ENCODE measurements around the gene SMOC2.

The SMOC2 gene

DNA sequence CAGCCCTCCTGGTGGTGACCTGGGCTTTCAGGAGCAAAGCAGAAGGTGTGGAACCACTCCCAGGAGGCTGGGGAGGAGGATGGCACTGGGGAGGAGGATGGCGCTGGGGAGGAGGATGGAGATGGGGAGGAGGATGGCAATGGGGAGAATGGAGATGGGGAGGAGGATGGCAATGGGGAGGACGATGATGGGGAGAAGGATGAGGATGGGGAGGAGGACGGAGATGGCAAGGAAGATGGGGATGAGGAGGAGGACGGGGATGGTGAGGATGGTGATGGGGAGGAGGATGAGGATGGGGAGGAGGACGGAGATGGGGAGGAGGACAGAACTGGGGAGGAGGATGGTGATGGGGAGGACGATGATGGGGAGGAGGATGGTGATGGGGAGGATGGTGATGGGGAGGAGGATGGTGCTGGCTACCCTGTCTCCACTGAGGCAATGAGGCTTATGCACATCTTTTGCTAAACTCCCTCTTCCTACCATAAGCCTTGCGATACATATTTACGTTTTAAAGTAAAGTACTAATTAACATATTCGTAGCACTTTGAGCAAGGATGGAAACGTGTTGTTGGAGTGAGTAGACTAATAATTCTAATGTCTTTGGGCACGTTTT lies 7.4 kb downstream of the SMOC2 start:
- no peak for DNase-seq

- DNase-seq, result no peak
Observed at GRCh38 chr6:168450917-168451316, 9.9 kb downstream of the SMOC2 start.

GRCh38 chr6:168451805-168452517 lies 11.0 kb downstream of the SMOC2 start:
- DNase-seq, result no peak

DNA sequence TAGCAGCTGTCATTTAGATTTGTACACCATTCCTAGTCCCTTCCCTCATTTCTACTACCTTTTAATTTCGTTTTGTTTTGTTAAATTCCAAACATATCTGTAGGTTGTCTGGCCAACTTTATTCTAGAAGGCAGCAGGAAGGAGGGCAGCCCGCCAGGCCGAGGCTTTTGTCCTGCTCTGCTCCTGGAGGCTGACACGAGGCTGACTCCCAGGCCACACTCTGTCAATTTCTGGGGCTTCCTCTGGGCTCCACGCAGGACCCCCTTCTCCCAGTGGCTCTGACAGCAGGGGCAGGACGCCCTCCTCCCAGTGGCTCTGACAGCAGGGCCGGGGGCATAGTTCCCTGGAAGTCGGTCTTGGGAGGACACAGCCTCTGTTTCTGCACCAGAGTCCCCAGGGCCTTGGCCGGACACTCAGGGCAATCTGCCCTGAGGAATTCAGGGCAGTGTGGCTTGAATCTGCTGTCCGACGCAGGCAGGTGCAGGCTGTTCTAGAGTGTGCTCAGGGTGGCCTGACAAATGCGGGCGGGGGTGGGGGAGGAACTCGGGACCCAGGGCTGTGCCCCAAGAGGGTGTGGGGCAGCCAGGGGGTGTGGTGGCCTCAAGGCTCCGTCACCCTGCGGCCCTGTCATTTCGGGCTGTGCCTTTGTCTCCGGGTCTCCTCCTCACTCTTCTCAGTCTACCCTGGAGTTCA lies 11.8 kb downstream of the SMOC2 start:
- DNase-seq, result no peak

GRCh38 chr6:168455847-168456530 lies 15.0 kb downstream of the SMOC2 start:
- DNase-seq, result no peak

- no peak for DNase-seq
Observed at GRCh38 chr6:168456907-168457652, 16.1 kb downstream of the SMOC2 start.

GRCh38 chr6:168457653-168457934 lies 16.6 kb downstream of the SMOC2 start:
- DNase-seq, result no peak

DNA sequence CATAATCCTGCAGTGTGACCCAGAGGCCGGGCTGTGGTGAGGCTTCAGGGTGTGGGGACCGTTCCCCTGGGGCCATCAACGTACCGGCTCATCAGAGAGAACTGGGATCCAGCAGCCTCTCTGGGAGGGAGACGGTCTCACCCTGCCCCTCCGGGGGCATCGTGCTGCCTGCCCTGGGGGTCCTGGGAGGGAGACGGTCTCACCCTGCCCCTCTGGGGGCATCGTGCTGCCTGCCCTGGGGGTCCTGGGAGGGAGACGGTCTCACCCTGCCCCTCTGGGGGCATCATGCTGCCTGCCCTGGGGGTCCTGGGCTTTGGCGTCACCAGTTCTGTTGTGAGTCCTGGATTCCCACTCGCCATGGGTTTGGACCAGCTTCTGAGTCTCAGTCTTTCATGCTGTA lies 17.1 kb downstream of the SMOC2 start:
- DNase-seq, result no peak

DNA sequence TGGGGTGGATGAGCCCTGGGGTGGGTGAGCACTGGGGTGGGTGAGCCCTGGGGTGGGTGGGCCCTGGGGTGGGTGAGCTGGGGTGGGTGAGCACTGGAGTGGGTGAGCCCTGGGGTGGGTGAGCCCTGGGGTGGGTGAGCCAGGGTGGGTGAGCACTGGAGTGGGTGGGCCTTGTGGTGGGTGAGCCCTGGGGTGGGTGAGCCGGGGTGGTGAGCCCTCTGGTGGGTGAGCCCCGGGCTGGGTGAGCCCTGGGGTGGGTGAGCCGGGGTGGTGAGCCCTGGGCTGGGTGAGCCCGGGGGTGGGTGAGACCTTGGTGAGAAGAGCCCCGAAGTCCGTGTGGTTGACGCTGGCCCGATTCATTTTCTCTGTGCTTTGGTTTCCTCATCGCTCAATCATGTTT lies 18.6 kb downstream of the SMOC2 start:
- DNase-seq, result no peak

DNA sequence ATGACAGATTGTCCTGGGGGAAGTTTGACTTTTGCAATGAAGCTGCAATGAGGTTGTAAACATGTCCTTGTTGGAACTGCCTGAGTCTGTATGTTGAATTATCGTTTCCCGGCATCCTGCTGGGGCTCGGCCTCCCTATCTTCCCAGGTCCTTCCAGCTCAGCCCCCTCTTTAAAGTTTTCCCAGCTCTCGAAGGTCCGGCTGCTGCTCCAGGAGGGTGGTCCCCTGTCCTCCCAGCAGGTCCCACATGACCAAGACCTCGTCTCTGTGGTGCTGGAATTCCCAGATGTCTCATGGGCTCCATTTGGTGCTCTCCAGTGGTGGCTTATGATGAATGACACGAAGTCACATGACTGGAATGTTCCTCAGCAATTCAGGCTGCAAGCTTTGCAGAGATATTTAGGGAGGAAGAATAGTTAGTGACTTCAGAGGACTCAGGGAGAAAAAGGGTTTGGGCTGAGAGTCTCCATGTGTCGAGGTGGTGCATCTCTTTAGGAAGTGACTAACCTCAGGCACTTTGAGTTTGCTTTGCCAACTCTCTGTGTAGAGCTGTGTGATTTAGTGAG lies 21.4 kb downstream of the SMOC2 start:
- DNase-seq, result no peak

- DNase-seq, result no peak
Observed at GRCh38 chr6:168464546-168464945, 23.6 kb downstream of the SMOC2 start.

- DNase-seq, result no peak
Observed at GRCh38 chr6:168468045-168468444, 27.1 kb downstream of the SMOC2 start.

GRCh38 chr6:168469521-168469920 lies 28.5 kb downstream of the SMOC2 start:
- no peak for DNase-seq

DNA sequence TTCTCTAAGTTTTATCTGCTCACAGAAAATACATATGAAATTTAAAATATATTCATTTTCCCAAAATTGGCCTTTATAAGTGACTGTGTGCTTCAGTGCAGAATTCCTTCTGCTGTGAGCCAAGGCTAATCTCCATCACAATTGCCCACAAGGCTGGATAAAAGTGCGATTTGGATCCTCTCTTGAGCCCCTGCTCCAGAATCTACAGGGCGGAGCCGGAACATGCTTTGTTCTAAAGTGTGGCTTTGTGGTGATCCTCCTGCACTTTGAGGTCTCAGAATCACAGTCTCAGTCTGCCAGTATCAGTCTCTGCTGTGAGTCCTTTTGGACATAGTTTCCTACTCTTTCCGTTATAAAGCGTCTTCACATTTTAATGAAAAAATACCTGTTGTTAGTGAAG lies 28.9 kb downstream of the SMOC2 start:
- no peak for DNase-seq

DNA sequence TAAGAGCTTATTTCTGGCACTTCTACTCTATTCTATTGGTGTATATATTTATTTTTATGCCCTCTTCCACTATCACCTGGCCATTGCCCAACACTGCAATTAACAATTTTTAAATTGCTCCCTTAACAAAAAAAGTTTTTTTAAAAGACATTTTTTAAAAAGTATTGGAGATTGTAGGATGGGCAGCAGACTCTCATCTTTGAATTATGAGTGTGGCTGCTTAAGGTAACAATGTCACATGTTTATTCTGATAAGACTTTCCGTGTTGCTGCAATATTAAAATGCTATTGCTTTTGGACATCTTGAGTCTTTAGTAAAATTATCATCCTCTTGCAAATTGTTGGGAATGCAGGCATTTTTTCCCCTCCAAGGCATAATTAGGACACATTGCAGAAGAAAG lies 31.4 kb downstream of the SMOC2 start:
- no peak for DNase-seq

GRCh38 chr6:168473197-168473596 lies 32.2 kb downstream of the SMOC2 start:
- no peak for DNase-seq

- DNase-seq, result no peak
Observed at GRCh38 chr6:168475188-168476013, 34.4 kb downstream of the SMOC2 start.

- DNase-seq, result no peak
Observed at GRCh38 chr6:168479421-168479820, 38.4 kb downstream of the SMOC2 start.

DNA sequence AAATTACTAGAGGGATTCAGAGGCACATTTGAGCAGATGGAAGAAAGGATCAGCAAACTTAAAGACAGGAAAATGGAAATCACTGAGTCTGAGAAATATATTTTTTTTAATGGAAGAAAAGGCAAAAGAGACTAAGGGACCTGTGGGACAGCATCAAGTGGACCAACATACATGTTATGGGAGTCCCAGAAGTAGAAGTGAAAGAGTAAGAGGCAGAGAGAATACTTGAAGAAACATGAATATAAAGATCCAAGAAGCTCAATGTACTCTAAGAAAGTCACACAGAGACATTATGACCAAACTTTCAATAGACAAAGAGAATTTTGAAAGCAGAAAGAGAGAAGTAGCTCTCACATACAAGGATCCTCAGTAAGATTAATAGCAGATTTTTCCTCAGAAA lies 39.5 kb downstream of the SMOC2 start:
- no peak for DNase-seq

GRCh38 chr6:168485818-168486217 lies 44.8 kb downstream of the SMOC2 start:
- no peak for DNase-seq

GRCh38 chr6:168490757-168491156 lies 49.8 kb downstream of the SMOC2 start:
- DNase-seq, result no peak

GRCh38 chr6:168493976-168494375 lies 53.0 kb downstream of the SMOC2 start:
- DNase-seq, result no peak
